GM18511 (cell line): ENCODE data around the gene SUN3.
A peak's percentile ranks its signal among the peaks of the same experiment; 100 is the strongest.
"Not testable (repeated sequence)": the region's sequence is repeated elsewhere in the genome, so short reads cannot be mapped to it uniquely, and the experiment has no call there.

ENCODE experiments used
- ATAC-seq: cut with Tn5 transposase; IDR thresholded peaks from one replicate; pipeline ENCODE4 v1.9.1; 2021; ENCODE audit warnings: mild to moderate bottlenecking, moderate library complexity; ENCODE audit not compliant: unreplicated experiment

Gene SUN3

GRCh38 chr7:47946581-47947354 lies 82.1 kb downstream of the SUN3 start:
- ATAC-seq: no peak

DNA sequence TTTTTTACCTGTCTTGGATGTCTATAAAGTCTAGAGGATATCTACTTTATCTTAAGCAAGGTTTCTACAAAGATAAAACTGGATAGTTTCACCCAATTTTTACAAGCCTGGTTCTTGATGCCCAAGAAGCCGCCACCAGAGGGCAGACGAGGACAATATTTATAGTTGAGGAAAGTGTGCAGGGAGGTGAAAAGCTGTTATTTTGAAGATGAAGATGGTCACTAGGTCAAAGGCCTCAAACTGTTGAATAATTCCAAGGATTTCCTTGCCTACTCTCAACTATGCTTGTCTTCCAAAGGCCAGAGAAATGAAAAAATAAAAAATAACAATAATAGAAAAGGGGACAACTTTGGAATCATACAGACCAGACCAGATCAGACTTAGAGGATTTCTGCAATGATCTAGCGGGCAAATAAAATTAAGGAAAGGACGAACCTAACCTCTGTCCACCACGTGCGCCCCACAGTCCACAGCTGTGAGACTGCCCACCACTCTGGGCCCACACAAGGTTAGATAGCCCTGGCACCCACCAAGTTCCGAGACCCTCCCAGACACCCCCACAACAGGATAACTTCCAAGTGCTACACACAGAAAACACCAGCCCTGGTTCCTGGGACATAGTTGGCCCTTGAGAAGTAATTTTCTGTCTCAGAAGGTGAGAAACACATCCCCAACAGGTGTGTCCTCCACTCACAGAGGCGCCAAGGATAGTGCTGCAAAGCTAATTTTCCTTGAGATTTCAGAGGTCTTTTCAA lies 83.5 kb downstream of the SUN3 start:
- ATAC-seq: peak; percentile 73

DNA sequence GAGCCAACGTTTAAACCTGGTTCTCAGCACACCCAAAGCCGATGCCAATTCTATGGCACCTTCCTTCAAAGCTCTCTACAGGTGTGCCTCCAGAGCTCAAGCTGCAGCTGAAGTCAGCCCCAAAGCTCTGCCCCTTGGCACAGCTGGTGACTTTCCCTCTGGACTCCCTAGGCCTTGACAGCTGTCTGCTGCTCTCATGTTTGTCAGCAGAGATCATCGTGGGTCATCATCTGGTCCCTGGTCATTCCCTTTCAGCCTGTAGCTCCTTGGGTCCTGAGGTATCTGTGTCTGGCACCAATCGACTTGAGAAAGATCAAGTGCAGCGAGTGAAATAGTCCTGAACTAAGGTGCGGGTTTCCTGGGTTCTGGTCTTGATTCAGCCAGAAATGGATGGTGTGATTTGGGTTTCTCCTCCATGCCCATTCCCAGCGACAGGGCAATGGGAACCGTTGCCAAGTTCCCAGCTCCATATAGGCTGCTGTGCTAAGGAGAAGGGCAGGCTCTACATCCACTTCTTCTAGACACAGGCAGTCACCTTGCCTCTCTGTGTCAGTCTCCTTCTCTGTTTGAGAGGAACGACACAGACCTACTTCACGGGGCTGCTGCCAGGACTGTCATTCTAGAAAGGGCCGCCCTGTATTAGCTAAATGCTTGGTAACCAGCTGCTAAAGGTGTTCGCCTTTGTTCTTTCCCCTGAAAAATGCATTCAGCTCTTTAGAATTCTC lies 84.2 kb downstream of the SUN3 start:
- peak; percentile 20 for ATAC-seq

DNA sequence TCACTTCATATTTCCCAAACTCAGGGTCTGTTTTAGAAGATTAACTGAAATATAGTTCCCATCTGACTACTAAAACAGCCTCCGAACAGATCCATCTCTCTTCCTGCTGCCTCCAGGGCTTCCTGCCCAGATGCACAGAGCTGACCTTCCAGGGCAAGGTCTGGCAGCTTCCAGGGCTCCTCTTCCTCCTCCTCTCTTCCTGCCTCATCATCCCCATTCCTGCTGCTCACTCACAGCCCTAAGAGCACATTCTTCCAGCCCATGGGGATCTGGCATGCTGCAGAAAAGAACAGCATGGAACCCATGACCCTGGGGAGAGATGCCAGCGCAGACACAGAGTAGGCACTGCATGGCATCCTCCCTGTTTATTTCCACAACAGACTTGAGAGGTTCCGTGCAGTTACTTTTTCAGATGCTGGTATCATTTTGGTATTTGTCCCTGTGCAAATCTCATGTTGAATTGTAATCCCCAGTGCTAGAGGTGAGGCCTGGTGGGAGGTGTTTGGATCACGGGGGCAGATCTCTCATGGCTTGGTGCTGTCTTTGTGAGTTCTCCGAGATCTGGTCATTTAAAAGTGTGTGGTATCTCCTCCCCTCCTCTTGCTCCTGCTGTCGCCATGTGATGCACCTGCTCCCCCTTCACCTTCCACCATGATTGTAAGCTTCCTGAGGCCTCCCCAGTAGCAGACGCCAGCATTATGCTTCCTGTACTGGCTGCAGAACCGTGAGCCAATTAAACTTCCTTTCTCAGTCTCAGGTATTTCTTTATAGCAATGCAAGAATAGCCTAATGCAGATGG lies 85.0 kb downstream of the SUN3 start:
- no peak for ATAC-seq

- ATAC-seq: not testable (repeated sequence)
These were observed 86.3 kb downstream of the SUN3 start for GRCh38 chr7:47942651-47943050.

GRCh38 chr7:47942132-47942531 lies 86.8 kb downstream of the SUN3 start:
- ATAC-seq: no peak

GRCh38 chr7:47941136-47941844 lies 87.6 kb downstream of the SUN3 start:
- ATAC-seq: no peak

GRCh38 chr7:47940088-47941013 lies 88.6 kb downstream of the SUN3 start:
- no peak for ATAC-seq

DNA sequence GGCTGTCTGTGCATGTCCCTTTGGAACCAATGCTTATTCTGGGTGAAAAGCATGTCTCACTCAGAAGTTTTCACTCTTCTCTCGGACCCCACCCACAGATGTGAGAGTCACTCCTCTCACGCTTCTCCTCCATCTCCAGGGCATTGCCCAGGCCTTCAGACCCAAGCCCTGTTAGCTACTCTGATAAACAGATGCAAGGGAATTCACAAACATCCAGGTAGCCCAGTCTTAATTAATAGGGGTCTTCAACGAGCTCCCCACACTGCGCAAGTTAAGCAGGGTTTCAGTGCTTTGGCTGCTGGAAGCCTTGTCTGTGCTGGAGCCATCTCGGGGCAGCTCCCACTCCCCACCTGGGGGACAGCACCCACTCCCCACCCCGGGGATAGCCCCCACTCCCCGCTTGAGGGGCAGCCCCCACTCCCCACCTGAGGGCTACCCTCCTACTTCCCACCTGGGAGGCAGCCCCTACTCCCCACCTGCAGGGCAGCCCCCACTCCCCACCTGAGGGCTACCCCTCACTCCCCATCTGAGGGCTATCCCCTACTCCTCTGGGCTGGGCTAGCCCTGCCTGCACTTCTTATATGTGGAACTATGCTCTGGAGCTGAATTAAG lies 89.4 kb downstream of the SUN3 start:
- ATAC-seq: no peak

- no peak for ATAC-seq
These were observed 90.2 kb downstream of the SUN3 start for GRCh38 chr7:47938574-47939165.

DNA sequence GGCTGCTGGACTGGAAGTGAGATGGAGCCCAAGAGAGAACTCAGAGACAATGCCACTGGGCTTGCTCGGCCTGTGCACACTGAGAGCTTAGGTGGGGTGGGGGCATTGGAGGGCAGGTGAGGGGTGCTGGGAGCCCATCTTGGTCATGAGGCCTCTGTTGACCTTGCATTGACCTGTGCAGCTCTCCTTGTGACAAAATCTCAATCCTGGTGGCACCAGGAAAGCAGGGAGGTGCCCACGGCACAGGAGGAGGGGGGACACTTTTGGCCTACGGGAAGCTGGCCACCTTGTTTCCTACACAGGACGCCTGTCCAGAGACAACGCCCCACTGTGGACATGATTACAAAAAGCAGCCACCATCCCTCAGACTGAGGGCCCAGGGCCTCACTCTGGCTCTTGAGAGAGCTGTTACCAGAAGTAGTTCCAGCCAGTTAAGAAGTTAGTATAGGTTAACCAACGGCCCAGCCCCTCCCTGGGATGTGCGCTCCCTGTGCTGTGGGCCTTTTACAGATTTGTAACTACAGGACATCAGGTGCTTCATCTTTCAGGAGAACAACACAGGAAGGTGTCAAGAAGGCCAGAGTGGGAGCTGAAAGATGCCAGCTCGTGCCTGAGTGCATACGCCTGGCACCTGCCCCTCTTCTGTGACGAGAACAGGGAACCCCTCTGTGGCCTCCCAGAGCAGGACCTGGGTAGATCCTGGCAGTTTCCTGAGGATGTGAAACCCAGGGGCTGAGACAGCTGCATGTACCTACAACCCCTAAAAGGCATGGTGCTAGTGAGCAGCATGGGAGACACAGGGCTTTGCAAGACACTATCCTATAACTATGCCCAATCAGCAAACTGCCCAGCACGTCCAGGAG lies 91.0 kb downstream of the SUN3 start:
- ATAC-seq: peak; percentile 55
